Glomerular visceral epithelial cell (primary cell): ENCODE data around the gene ANKFN1.
A peak's percentile ranks its signal among the peaks of the same experiment; 100 is the strongest.

Experiments
- DNase-seq: peaks from one replicate; pipeline ENCODE4 v3.0.0-alpha.2; 2016; ENCODE audit errors: extremely low spot score

Gene ANKFN1

GRCh38 chr17:56290101-56290801 lies 137.0 kb downstream of the ANKFN1 start:
- no peak for DNase-seq

DNA sequence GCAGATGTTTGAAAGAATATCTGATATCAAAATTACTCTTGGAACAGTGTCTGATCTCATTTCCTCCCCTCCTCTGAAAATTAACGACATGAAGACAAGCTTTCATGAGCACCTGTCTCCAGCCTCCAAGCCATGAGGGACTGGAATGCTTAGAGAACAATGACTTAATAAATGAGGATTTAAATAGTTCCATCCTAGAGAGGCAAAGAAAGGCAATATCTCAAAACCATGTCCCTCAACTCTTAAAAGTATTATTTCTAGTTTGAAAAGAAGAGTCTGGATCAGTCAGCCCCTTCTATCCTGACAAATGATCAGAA lies 137.5 kb downstream of the ANKFN1 start:
- DNase-seq = no peak

DNA sequence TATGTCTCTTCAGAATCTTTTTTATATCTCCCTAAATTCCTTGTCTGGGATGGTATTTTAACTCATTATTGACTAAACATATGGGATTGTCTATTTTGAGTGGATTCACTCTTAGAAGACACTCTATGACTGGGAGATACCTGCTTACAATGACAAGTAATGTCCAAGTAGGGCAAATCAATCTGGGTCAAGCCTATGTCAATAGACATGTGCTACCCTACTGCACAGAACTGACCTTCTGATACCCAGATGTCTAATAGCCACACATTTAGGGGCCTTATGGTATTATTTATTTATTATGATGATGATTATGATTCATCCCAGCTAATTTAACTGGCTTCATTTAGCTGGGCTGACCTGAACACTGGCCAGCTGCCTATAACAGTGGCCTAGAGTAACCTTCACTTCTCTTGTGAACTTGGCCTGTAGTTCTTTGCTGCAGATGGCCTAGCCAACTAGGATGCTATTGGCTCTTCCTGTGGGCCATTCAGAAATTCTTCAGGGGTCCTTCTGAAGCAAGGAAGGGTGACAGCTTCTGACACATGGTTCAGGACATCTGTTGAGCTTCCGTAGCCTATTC lies 138.0 kb downstream of the ANKFN1 start:
- no peak for DNase-seq

DNA sequence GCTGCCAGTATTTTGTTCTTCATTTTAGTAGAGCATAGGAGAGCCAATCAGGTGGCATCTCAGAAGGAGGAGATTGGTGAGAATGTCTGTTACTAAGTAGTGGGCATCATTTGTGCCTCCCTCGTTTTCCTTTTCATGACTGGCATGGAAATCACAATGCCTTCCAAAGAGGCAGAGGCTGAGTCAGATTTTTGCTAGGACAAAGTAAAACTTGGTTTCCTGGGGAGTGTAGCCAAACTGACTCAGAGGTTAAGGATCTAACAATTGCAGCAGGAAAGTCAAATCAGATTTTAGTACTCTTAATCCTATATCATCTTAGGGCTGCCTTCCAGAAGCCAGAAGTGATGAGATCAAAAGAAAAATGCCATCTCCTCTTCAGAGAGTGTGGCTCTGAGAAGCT lies 138.7 kb downstream of the ANKFN1 start:
- no peak for DNase-seq

GRCh38 chr17:56292578-56292977 lies 139.3 kb downstream of the ANKFN1 start:
- DNase-seq = no peak

DNA sequence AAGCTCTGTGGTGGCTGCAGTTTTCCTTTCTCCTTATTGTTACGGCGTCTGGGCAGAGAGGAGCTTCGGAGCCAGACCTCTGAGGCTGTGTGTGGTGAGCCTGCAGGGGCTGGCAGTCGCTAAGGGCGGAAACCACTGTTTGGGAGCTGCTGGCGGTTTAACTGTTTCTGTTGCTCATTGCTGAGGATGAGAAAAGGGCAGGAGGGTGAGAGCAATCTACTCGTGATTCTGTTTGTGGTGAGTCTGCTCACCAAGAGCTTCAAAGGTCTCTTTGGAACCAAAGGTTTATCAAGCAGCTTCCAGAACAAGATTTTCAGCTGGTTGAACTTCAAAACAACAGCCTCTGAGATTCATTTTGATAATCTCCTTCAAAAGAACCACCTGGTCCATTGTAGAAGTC lies 143.9 kb downstream of the ANKFN1 start:
- DNase-seq = peak; percentile 0

- no peak for DNase-seq
Observed at GRCh38 chr17:56298846-56299245, 145.6 kb downstream of the ANKFN1 start.

GRCh38 chr17:56300144-56300543 lies 146.9 kb downstream of the ANKFN1 start:
- no peak for DNase-seq

DNA sequence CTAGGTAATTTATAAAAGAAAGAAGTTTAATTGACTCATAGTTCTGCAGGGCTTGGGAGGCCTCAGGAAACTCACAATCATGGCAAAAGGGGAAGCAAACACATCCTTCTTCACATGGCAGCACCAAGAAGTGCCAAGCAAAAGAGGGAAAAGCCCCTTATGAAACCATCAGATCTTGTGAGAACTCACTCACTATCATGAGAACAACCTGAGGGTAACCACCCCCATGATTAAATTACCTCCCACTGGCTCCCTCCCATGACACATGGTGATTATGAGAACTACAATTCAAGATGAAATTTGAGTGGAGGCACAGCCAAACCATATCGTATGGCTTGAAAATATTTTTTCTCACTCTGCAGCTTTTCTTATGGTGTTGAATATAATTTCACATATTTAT lies 151.7 kb downstream of the ANKFN1 start:
- no peak for DNase-seq

DNA sequence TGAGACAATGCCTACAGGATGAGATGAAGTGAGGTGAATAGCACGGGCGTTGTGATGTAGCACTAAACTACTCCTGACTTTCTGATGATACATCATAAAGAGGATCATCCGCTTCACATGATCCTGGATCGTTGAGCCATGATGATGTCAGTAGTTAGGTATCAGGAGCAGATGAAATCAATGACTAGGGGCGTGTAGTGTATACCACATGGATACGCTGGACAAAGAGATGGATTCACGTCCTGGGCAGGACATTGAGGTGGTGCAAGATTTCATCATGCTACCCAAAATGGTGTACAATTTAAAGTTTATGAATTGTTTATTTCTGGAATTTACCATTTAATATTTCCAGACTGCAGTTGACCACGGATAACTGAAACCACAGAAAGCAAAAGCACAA lies 156.6 kb downstream of the ANKFN1 start:
- DNase-seq = no peak

- DNase-seq = no peak
Observed at GRCh38 chr17:56310782-56311181, 157.5 kb downstream of the ANKFN1 start.

GRCh38 chr17:56313201-56313600 lies 159.9 kb downstream of the ANKFN1 start:
- no peak for DNase-seq

DNA sequence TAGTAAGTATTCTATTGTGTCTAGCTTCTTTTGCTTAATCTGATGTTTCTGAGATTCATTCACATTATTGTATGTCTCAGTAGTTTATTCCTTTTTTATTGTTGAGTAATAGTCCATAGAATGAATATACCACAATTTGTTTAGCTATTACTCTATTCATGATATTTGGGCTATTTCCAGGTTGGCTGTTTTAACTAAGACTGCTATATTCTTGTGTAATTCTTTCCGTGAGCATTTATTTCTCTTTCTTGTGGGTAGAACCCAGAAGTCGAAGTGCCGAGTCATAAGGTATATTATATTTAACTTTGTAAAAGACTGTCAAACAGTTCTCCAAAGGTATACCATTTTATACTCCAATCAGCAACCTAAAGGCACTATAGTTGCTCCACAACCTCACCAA lies 160.8 kb downstream of the ANKFN1 start:
- DNase-seq = no peak

GRCh38 chr17:56314984-56315602 lies 161.8 kb downstream of the ANKFN1 start:
- no peak for DNase-seq

- DNase-seq = no peak
Observed at GRCh38 chr17:56316604-56317003, 163.3 kb downstream of the ANKFN1 start.

DNA sequence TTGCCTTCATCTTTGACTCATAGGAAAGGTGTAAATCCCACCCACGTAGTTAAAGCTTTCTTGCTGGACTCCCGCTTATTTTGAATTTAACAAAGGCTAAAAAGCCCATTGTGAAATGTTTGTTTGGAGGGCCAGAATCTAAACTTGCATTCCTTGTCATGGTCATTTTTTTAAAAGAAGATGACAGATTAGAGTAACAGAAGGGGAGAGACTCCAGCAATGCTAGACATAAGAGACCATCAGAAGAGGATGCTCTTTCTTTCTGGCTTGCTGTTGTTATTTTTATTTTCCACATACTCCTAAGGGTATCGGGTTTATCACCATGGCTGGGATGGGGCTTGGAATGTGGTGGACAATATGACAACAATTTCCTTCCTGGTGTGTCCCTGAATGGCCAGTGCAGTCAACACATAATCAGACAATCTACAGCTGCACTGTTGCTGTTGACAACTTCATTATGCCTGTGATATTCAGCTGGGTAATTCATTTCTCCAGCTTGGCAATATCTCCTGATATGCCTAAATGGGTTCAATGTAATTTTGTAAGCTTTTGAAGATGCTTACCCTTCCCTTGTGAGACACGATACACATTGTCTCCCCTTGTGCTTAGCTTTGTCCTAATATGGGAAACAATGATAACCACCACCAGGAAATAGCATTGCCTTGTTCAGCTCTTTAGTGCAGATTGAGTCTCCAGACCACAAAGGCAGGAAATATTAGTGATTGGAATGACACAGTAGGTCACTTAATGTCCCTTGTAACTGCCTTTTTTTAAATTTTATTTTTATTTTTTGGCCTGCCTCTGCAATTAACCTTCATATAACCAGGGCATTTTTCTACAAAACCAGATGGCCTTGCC lies 164.3 kb downstream of the ANKFN1 start:
- no peak for DNase-seq

GRCh38 chr17:56319531-56319930 lies 166.3 kb downstream of the ANKFN1 start:
- peak; percentile 15 for DNase-seq

DNA sequence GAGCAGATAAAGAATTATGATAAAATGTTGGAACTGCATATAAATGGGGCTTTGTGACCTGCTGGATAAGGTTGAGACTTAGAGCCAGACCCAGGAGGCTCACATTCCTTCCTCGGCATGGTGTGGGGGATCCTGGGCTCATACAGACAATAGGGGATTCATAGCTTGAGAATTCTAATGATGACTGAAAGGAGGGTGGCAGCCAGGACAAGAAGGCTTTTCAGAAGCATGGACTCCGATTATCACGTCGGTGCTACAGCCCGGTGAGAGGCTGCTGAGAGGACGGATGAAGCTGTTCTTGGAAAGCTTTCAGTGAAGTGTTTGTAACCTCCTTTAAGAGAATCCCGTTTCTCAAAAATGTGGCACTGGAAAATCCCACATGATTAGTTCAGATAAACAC lies 167.2 kb downstream of the ANKFN1 start:
- no peak for DNase-seq

DNA sequence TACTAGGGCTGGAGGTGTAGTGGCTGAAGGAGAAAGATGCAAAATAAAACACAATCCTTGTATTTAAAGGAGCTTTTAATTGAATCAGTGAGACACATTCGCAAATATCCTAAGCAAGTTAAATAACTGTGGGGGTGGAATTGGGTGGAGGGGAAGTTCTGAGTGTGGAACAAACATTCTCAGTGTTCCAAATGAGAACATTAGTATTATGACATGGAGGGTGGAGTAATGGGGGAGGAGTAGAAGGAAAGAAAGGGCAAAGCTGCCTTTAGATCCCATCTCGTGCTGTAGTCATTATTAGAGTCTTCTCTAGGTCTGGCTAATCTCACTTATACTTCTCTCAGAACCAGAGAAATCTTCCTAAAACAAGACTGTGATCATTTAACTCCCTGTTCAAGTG lies 169.7 kb downstream of the ANKFN1 start:
- no peak for DNase-seq

GRCh38 chr17:56324676-56325075 lies 171.4 kb downstream of the ANKFN1 start:
- no peak for DNase-seq

DNA sequence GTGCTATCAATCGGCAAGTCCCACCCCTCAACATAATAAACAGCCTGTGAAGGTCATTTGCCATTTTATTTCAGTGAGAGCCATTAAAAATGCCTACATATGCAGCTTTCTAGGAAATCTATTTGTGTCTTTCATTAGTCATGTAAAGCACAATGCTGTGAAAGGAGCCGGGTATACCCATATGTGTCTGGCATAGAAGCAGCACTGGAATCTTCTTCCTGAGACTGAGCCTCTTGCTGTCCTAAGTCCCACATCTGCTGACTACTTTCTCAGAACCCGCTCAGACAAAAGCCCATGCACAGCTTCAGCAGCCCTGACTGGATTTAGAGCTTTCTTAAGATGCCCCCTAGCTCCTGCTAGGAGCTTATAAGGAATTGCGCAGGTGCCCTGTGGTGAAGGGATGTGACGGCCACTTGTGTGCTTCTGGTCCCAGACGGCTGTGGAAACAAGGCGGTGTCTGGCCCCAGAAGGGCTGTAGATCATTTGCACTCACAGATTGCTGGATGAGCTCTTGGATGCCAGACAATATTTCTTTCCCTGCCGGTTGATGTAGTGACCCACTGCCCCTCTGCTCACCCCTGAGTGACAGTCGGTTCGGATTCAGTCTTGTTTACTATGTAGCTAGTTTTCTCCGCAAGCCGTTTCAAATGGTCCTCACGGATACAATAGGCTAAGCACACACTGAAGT lies 172.2 kb downstream of the ANKFN1 start:
- no peak for DNase-seq

GRCh38 chr17:56326001-56326359 lies 172.7 kb downstream of the ANKFN1 start:
- no peak for DNase-seq
